HCT116 (cell line): ENCODE data around the gene METTL25. TPM values are rescaled to one million over a fixed set of nuclear protein-coding genes. Genes with fewer than 3 reads are reported as not detected.

ENCODE experiments used
- ATAC-seq: fragments of 200-7000 bp; cut with Tn5 transposase; 2 replicates; pipeline ENCODE4 v1.9.1; 2020; ENCODE audit warnings: mild to moderate bottlenecking, moderate library complexity
- BruUV-seq: library from RNA; stranded (reverse); fragments of 400-500 nt; replicated peaks from 2 replicates; lab custom pipeline; 2021; lab: Mats Ljungman, UMichigan
- CTCF ChIA-PET: fragments of 300-600 bp; sonication (Branson Sonifier 250); formaldehyde crosslinking; loops from one replicate; lab custom pipeline; 2021; ENCODE audit warnings: antibody characterized with exemption; lab: Charles Lee
- POLR2A ChIA-PET: fragments of 300-600, 350-600 bp; sonication (Branson Sonifier 250); formaldehyde crosslinking; loops from one replicate; lab custom pipeline; 2021; ENCODE audit warnings: antibody characterized with exemption; lab: Charles Lee
- RAD21 ChIA-PET, 2 experiments: fragments of 300-600 bp; sonication (Branson Sonifier 250); formaldehyde crosslinking; loops; one replicate each; lab custom pipeline; 2023; ENCODE audit warnings: low total read pairs in 2 of 2; ENCODE audit not compliant: uncharacterized antibody in 2 of 2, unreplicated experiment in 2 of 2, low non-redundant PET in 1 of 2; lab: Charles Lee
- DNase-seq: peaks from one replicate; pipeline ENCODE4 v3.0.0-alpha.2; 2010; ENCODE audit warnings: low read depth, low spot score
- H2AFZ ChIP-seq: fragments of 200-600 bp; shearing (Covaris generic), sonication (generic); 2 replicates; pipeline ENCODE4 v1.6.1; 2017; ENCODE audit warnings: low read depth, mixed run types, mixed read lengths, antibody characterized with exemption, low read length; ENCODE audit not compliant: poor library complexity, severe bottlenecking
- H3K27ac ChIP-seq: 2 replicates; pipeline ENCODE4 v1.5.1; 2012; ENCODE audit warnings: low read depth, low read length
- H3K27me3 ChIP-seq: fragments of 200-600 bp; sonication (generic); 2 replicates; pipeline ENCODE4 v1.6.1; 2016; ENCODE audit warnings: mixed run types, low read length, mixed read lengths; ENCODE audit not compliant: insufficient read depth
- H3K36me3 ChIP-seq, 2 experiments: fragments of 200-500 bp in 1 of 2; fragments of 200-600 bp in 1 of 2; sonication (Bioruptor generic) in 1 of 2; sonication (generic) in 1 of 2; 2 replicates each; pipeline versions ENCODE4 v1.5.1 to v1.6.1; 2014 to 2016; ENCODE audit warnings: low read length in 2 of 2, inconsistent platforms in 1 of 2, mixed read lengths in 1 of 2, mixed run types in 1 of 2; ENCODE audit not compliant: insufficient read depth in 2 of 2, control insufficient read depth in 1 of 2
- H3K4me1 ChIP-seq, 2 experiments: fragments of 200-600 bp in 1 of 2; sonication (generic) in 1 of 2; 2 replicates each; pipeline versions ENCODE4 v1.5.1 to v1.6.1; 2012 to 2017; ENCODE audit warnings: low read length in 2 of 2, inconsistent platforms in 1 of 2, mild to moderate bottlenecking in 1 of 2, mixed read lengths in 1 of 2, mixed run types in 1 of 2, moderate library complexity in 1 of 2; ENCODE audit not compliant: insufficient read depth in 2 of 2, control insufficient read depth in 1 of 2
- H3K4me2 ChIP-seq: fragments of 200-600 bp; sonication (generic); 2 replicates; pipeline ENCODE4 v1.6.1; 2017; ENCODE audit warnings: mixed run types, low read length, mixed read lengths
- H3K4me3 ChIP-seq, 2 experiments: fragments of 200-600 bp in 1 of 2; sonication (generic) in 1 of 2; replicated peaks in 1 of 2; 2 replicates each; pipeline ENCODE4 v1.5.1; 2011 to 2016; ENCODE audit warnings: low read length in 2 of 2, control low read depth in 1 of 2, low read depth in 1 of 2, mild to moderate bottlenecking in 1 of 2, mixed read lengths in 1 of 2, mixed run types in 1 of 2
- H3K79me2 ChIP-seq: fragments of 200-600 bp; sonication (generic); 2 replicates; pipeline ENCODE4 v1.6.1; 2017; ENCODE audit warnings: mild to moderate bottlenecking, mixed run types, low read length, moderate library complexity, mixed read lengths; ENCODE audit not compliant: insufficient read depth
- H3K9ac ChIP-seq: fragments of 200-600 bp; sonication (generic); 2 replicates; pipeline ENCODE4 v1.6.1; 2016; ENCODE audit warnings: low read length, mixed read lengths
- H3K9me2 ChIP-seq: fragments of 200-600 bp; sonication (generic), shearing (Covaris generic); 2 replicates; pipeline ENCODE4 v1.6.1; 2017; ENCODE audit warnings: mixed run types, mild to moderate bottlenecking, moderate library complexity; ENCODE audit not compliant: insufficient read depth
- H3K9me3 ChIP-seq, 2 experiments: fragments of 200-500 bp in 1 of 2; fragments of 200-600 bp in 1 of 2; sonication (Bioruptor generic) in 1 of 2; sonication (generic) in 1 of 2; 2 replicates each; pipeline ENCODE4 v1.6.1; 2014 to 2017; ENCODE audit warnings: low read length in 2 of 2, mixed read lengths in 2 of 2, inconsistent platforms in 1 of 2, low read depth in 1 of 2, mild to moderate bottlenecking in 1 of 2, mixed run types in 1 of 2, moderate library complexity in 1 of 2; ENCODE audit not compliant: control insufficient read depth in 1 of 2, insufficient read depth in 1 of 2
- H4K20me1 ChIP-seq: fragments of 200-600 bp; sonication (generic), shearing (Covaris generic); 2 replicates; pipeline ENCODE4 v1.6.1; 2017; ENCODE audit warnings: mixed run types, mild to moderate bottlenecking, moderate library complexity; ENCODE audit not compliant: insufficient read depth
- CBX3 ChIP-seq: IDR thresholded peaks from 2 replicates; pipeline ENCODE4 v1.6.1; 2012; ENCODE audit warnings: low read depth
- CEBPB ChIP-seq: IDR thresholded peaks from 2 replicates; pipeline ENCODE4 v1.6.1; 2012; ENCODE audit warnings: low read depth
- EGR1 ChIP-seq: IDR thresholded peaks from 2 replicates; pipeline ENCODE4 v1.6.1; 2012; ENCODE audit warnings: low read depth
- EZH2 ChIP-seq: fragments of 200-600 bp; sonication (generic); IDR thresholded peaks from 2 replicates; pipeline ENCODE4 v1.6.1; 2017; ENCODE audit warnings: antibody characterized with exemption, mixed run types
- EZH2phosphoT487 ChIP-seq: fragments of 200-600 bp; IDR thresholded peaks from 2 replicates; pipeline ENCODE4 v1.6.1; 2018; ENCODE audit warnings: antibody characterized with exemption, borderline replicate concordance
- FOSL1 ChIP-seq: IDR thresholded peaks from 2 replicates; pipeline ENCODE4 v1.6.1; 2012; ENCODE audit warnings: low read depth
- POLR2A ChIP-seq: IDR thresholded peaks from 2 replicates; pipeline ENCODE4 v1.7.0; 2011; ENCODE audit warnings: borderline replicate concordance; ENCODE audit not compliant: insufficient read depth, insufficient read length; ENCODE audit errors: extremely low read depth
- POLR2AphosphoS5 ChIP-seq: IDR thresholded peaks from 2 replicates; pipeline ENCODE4 v1.6.1; 2011; ENCODE audit warnings: mild to moderate bottlenecking, low read depth, low read length, moderate library complexity
- RAD21 ChIP-seq: IDR thresholded peaks from 2 replicates; pipeline ENCODE4 v1.6.1; 2012; ENCODE audit warnings: low read depth, mild to moderate bottlenecking
- SIN3A ChIP-seq: IDR thresholded peaks from 2 replicates; pipeline ENCODE4 v1.6.1; 2012; ENCODE audit warnings: low read depth
- SP1 ChIP-seq: IDR thresholded peaks from 2 replicates; pipeline ENCODE4 v1.6.1; 2012; ENCODE audit warnings: low read depth
- SRF ChIP-seq: IDR thresholded peaks from 2 replicates; pipeline ENCODE4 v1.6.1; 2012; ENCODE audit warnings: low read depth
- TCF7L2 ChIP-seq: IDR thresholded peaks from 2 replicates; pipeline ENCODE4 v1.7.0; 2011; ENCODE audit warnings: borderline replicate concordance, inconsistent platforms; ENCODE audit not compliant: insufficient read depth, insufficient read length; ENCODE audit errors: extremely low read depth
- YY1 ChIP-seq: IDR thresholded peaks from 2 replicates; pipeline ENCODE4 v1.6.1; 2011; ENCODE audit warnings: low read length, low read depth, moderate library complexity, mild to moderate bottlenecking; ENCODE audit not compliant: insufficient replicate concordance; ENCODE audit errors: extremely low read depth
- ZFX ChIP-seq: fragments of 450-650 bp; IDR thresholded peaks from 2 replicates; pipeline ENCODE4 v1.6.1; 2017
- intact Hi-C: fragments of 100-400 bp; cut with micrococcal nuclease; formaldehyde crosslinking; loops from 2 replicates; pipeline ENCODE4 v1.10.0; 2022
- total RNA-seq: library from RNA; stranded (reverse); gene quantifications from one replicate; pipeline ENCODE4 v1.2.1, GENCODE V29; 2021; ENCODE audit not compliant: unreplicated experiment
- TF ChIP-seq, protein P1 (sequence below): IDR thresholded peaks from 2 replicates; pipeline ENCODE4 v1.6.1; 2011; ENCODE audit warnings: mild to moderate bottlenecking, low read length, moderate library complexity; ENCODE audit not compliant: insufficient replicate concordance; ENCODE audit errors: extremely low read depth
- TF ChIP-seq, protein P2 (sequence below), 3 experiments: fragments of 200-600 bp in 1 of 3; sonication (generic) in 1 of 3; IDR thresholded peaks in 2 of 3; conservative IDR thresholded peaks in 1 of 3; 2 replicates each; pipeline ENCODE4 v1.5.1; 2012 to 2017; ENCODE audit warnings: low read depth in 2 of 3, low read length in 2 of 3, antibody characterized with exemption in 1 of 3, borderline replicate concordance in 1 of 3, control low read depth in 1 of 3, mild to moderate bottlenecking in 1 of 3, mixed read lengths in 1 of 3, mixed run types in 1 of 3, moderate library complexity in 1 of 3; ENCODE audit not compliant: insufficient read depth in 1 of 3
- TF ChIP-seq, protein P3 (sequence below): IDR thresholded peaks from 2 replicates; pipeline ENCODE4 v1.6.1; 2012

The METTL25 gene
- total RNA-seq, 1 experiment from 2014 or later = 4.4 TPM

DNA sequence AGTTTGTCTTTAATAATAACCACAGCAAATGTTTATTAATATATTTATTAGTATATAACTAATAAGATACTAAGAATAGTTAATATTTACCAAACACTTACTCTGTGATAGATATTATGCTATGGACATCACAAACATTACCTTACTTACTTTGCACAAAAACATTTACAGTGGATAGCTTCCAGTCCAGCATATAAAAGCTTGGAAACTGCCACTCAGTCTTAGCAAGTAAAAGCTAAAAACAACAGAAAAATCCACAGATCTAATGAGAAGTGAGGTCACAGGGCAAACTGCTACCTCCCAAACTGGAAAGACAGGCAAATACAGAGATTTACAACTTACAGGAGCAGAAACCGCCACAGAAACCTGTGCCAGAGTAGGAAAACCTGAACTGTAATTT, 99.8 kb downstream of the METTL25 start:
- Histone ChIP-seq H3K79me2 (no peaks in the 10 kb centered on the region), H3K4me1 (no peaks in the 10 kb centered on the region), H3K4me2 (no peak overlapping the region), H3K4me3 (no peak overlapping the region), H3K9ac (no peak overlapping the region), H3K27me3 (no peaks in the 10 kb centered on the region), H4K20me1 (no peaks in the 10 kb centered on the region), H3K9me3 (no peaks in the 10 kb centered on the region), H3K27ac (no peak overlapping the region), H3K9me2 (no peaks in the 10 kb centered on the region), H3K36me3 (no peaks in the 10 kb centered on the region), H2AFZ (no peak overlapping the region)
- no TSS peak for BruUV-seq
- ChIA-PET CTCF (no interaction called here), POLR2A (no interaction called here), RAD21 (no interaction called here)
- ATAC-seq (no peak), DNase-seq (no peak)
- intact Hi-C loops = no loop called here
- TF ChIP-seq, protein P1, sequence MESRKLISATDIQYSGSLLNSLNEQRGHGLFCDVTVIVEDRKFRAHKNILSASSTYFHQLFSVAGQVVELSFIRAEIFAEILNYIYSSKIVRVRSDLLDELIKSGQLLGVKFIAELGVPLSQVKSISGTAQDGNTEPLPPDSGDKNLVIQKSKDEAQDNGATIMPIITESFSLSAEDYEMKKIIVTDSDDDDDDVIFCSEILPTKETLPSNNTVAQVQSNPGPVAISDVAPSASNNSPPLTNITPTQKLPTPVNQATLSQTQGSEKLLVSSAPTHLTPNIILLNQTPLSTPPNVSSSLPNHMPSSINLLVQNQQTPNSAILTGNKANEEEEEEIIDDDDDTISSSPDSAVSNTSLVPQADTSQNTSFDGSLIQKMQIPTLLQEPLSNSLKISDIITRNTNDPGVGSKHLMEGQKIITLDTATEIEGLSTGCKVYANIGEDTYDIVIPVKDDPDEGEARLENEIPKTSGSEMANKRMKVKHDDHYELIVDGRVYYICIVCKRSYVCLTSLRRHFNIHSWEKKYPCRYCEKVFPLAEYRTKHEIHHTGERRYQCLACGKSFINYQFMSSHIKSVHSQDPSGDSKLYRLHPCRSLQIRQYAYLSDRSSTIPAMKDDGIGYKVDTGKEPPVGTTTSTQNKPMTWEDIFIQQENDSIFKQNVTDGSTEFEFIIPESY = no peak
- no peak for TF ChIP-seq RAD21
- TF ChIP-seq ZFX = no peak
- TF ChIP-seq FOSL1 = no peak
- TF ChIP-seq EZH2 = no peak
- TF ChIP-seq CBX3 = no peak
- TF ChIP-seq EZH2phosphoT487 = no peak
- TF ChIP-seq SIN3A = no peak
- TF ChIP-seq SP1 = no peak
- no peak for TF ChIP-seq YY1
- no peak for TF ChIP-seq SRF
- no peak for TF ChIP-seq CEBPB
- no peak for TF ChIP-seq EGR1
- TF ChIP-seq POLR2AphosphoS5 = no peak
- TF ChIP-seq, protein P2, sequence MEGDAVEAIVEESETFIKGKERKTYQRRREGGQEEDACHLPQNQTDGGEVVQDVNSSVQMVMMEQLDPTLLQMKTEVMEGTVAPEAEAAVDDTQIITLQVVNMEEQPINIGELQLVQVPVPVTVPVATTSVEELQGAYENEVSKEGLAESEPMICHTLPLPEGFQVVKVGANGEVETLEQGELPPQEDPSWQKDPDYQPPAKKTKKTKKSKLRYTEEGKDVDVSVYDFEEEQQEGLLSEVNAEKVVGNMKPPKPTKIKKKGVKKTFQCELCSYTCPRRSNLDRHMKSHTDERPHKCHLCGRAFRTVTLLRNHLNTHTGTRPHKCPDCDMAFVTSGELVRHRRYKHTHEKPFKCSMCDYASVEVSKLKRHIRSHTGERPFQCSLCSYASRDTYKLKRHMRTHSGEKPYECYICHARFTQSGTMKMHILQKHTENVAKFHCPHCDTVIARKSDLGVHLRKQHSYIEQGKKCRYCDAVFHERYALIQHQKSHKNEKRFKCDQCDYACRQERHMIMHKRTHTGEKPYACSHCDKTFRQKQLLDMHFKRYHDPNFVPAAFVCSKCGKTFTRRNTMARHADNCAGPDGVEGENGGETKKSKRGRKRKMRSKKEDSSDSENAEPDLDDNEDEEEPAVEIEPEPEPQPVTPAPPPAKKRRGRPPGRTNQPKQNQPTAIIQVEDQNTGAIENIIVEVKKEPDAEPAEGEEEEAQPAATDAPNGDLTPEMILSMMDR (IDR thresholded peaks at IDR 0.05 in 2 of 3, conservative IDR thresholded peaks at IDR 0.05 in 1 of 3; ENCODE audit: borderline replicate concordance in 1 of 3, insufficient read depth in 1 of 3, low read depth in 2 of 3, low read length in 2 of 3) = no peak
- TF ChIP-seq TCF7L2 = no peak
- TF ChIP-seq, protein P3, sequence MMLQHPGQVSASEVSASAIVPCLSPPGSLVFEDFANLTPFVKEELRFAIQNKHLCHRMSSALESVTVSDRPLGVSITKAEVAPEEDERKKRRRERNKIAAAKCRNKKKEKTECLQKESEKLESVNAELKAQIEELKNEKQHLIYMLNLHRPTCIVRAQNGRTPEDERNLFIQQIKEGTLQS = no peak
- TF ChIP-seq POLR2A = no peak
